Activated T-cell treated with anti-CD3 and anti-CD28 coated beads, Interleukin-2, amount 50 U/mL, for 24 hours (primary cell): Measurements from ENCODE around the gene ZMYM4.

Experiments used
- DNase-seq: peaks from one replicate; pipeline ENCODE4 v3.0.0-alpha.2; 2020
- H3K27ac Mint-ChIP-seq: 2 replicates; pipeline ENCODE4 v1.8.0; 2020; ENCODE audit warnings: mild to moderate bottlenecking, mixed read lengths
- H3K27me3 Mint-ChIP-seq: 2 replicates; pipeline ENCODE4 v1.8.0; 2020; ENCODE audit warnings: mixed read lengths
- H3K36me3 Mint-ChIP-seq: 2 replicates; pipeline ENCODE4 v1.8.0; 2020; ENCODE audit warnings: low read depth, mixed read lengths
- H3K4me1 Mint-ChIP-seq: 2 replicates; pipeline ENCODE4 v1.8.0; 2020; ENCODE audit warnings: low read depth, mixed read lengths
- H3K4me3 Mint-ChIP-seq: 2 replicates; pipeline ENCODE4 v1.8.0; 2020; ENCODE audit warnings: mild to moderate bottlenecking, moderate library complexity, mixed read lengths
- H3K9me3 Mint-ChIP-seq: 2 replicates; pipeline ENCODE4 v1.8.0; 2020; ENCODE audit warnings: mixed read lengths

ZMYM4 gene

GRCh38 chr1:35382107-35382506, 113.6 kb downstream of the ZMYM4 start:
- H3K36me3 Mint-ChIP-seq, result peaks cover 24% of the 10 kb centered on the region
- peaks cover 3% of the 10 kb centered on the region for H3K4me1 Mint-ChIP-seq
- no peak overlapping the region for H3K4me3 Mint-ChIP-seq
- H3K9me3 Mint-ChIP-seq, result no peaks in the 10 kb centered on the region
- H3K27ac Mint-ChIP-seq, result no peak overlapping the region
- no peak for DNase-seq
- no peaks in the 10 kb centered on the region for H3K27me3 Mint-ChIP-seq

- Mint-ChIP-seq H3K27ac (peak overlapping the region; percentile 24), H3K4me3 (no peak overlapping the region), H3K36me3 (peaks cover 50% of the 10 kb centered on the region), H3K4me1 (no peaks in the 10 kb centered on the region), H3K9me3 (no peaks in the 10 kb centered on the region), H3K27me3 (no peaks in the 10 kb centered on the region)
- no peak for DNase-seq
These were observed 117.8 kb downstream of the ZMYM4 start for GRCh38 chr1:35386290-35386689.

DNA sequence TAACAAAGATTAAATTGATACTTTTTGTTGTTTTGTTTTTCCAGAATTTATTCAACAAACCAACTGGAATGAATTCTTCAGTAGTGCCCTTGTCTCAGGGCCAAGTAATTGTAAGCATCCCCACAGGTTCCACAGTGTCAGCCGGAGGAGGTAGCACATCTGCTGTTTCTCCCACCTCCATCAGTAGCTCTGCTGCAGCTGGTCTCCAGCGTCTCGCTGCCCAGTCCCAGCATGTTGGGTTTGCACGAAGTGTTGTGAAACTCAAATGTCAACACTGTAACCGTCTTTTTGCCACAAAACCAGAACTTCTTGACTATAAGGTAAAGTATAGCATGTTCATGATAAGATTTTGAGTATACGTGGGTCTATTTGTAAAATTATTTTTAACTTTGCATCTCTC, 118.5 kb downstream of the ZMYM4 start:
- Mint-ChIP-seq H3K4me3 (no peak overlapping the region), H3K9me3 (no peaks in the 10 kb centered on the region), H3K36me3 (peaks cover 49% of the 10 kb centered on the region), H3K27me3 (no peaks in the 10 kb centered on the region), H3K4me1 (no peaks in the 10 kb centered on the region), H3K27ac (no peak overlapping the region)
- DNase-seq, result no peak

GRCh38 chr1:35390600-35391494, 122.3 kb downstream of the ZMYM4 start:
- DNase-seq, result no peak
- Mint-ChIP-seq H3K4me1 (no peaks in the 10 kb centered on the region), H3K4me3 (no peak overlapping the region), H3K9me3 (no peaks in the 10 kb centered on the region), H3K27ac (no peak overlapping the region), H3K36me3 (peaks cover 74% of the 10 kb centered on the region), H3K27me3 (no peaks in the 10 kb centered on the region)

- peaks cover 80% of the 10 kb centered on the region for H3K36me3 Mint-ChIP-seq
- H3K27ac Mint-ChIP-seq, result no peak overlapping the region
- peaks cover 11% of the 10 kb centered on the region for H3K4me1 Mint-ChIP-seq
- no peak for DNase-seq
- no peak overlapping the region for H3K4me3 Mint-ChIP-seq
- no peaks in the 10 kb centered on the region for H3K9me3 Mint-ChIP-seq
- H3K27me3 Mint-ChIP-seq, result no peaks in the 10 kb centered on the region
These were observed 125.9 kb downstream of the ZMYM4 start for GRCh38 chr1:35394386-35394785.

GRCh38 chr1:35398739-35399138, 130.2 kb downstream of the ZMYM4 start:
- DNase-seq, result no peak
- Mint-ChIP-seq H3K27ac (peak overlapping the region; percentile 74), H3K4me3 (no peak overlapping the region), H3K9me3 (no peaks in the 10 kb centered on the region), H3K4me1 (peaks cover 13% of the 10 kb centered on the region), H3K27me3 (no peaks in the 10 kb centered on the region), H3K36me3 (peaks cover 79% of the 10 kb centered on the region)

- H3K4me1 Mint-ChIP-seq, result peaks cover 13% of the 10 kb centered on the region
- no peaks in the 10 kb centered on the region for H3K27me3 Mint-ChIP-seq
- peak overlapping the region; percentile 18 for H3K27ac Mint-ChIP-seq
- DNase-seq, result no peak
- peaks cover 78% of the 10 kb centered on the region for H3K36me3 Mint-ChIP-seq
- no peaks in the 10 kb centered on the region for H3K9me3 Mint-ChIP-seq
- H3K4me3 Mint-ChIP-seq, result no peak overlapping the region
These were observed 132.5 kb downstream of the ZMYM4 start for GRCh38 chr1:35401049-35401448.

- Mint-ChIP-seq H3K9me3 (no peaks in the 10 kb centered on the region), H3K27ac (peak overlapping the region; percentile 10), H3K4me3 (no peak overlapping the region), H3K27me3 (no peaks in the 10 kb centered on the region), H3K4me1 (no peaks in the 10 kb centered on the region), H3K36me3 (peaks cover 75% of the 10 kb centered on the region)
- DNase-seq, result no peak
These were observed 137.6 kb downstream of the ZMYM4 start for GRCh38 chr1:35406103-35406502.

DNA sequence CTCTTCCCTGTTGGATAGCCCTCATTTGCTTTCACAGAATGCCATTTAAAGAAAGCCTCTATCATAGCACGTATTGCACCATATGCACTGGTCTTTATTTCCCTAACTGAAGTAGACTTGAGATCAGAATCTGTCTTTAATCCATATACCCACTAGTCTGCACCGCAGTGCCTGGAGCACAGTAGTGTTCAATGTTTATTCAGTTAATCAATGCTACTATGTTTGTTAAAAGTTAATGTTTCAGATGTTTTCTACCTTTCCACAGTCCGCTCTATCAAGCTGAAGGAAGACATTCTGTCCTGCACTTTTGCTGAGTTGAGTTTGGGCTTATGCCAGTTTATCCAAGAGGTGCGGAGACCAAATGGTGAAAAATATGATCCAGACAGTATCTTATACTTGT, 139.2 kb downstream of the ZMYM4 start:
- Mint-ChIP-seq H3K27ac (no peak overlapping the region), H3K9me3 (no peaks in the 10 kb centered on the region), H3K36me3 (peaks cover 71% of the 10 kb centered on the region), H3K4me1 (no peaks in the 10 kb centered on the region), H3K27me3 (no peaks in the 10 kb centered on the region), H3K4me3 (no peak overlapping the region)
- no peak for DNase-seq

DNA sequence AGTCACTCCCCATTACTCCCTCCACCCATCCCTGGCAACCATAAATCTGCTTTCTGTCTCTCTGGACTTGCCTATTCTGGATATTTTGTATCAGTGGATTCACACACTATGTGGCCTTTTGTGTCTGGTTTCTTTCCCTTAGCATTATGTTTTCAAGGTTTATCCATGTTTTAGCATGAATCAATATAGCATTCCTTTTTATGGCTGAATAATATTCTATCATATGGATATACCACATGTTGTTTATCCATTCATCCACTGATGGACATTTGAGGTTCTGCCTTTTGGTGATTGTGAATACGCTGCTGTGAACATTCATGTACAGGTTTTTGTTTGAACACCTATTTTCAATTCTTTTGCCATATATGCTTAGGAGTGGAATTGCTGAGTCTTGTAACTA, 140.4 kb downstream of the ZMYM4 start:
- H3K9me3 Mint-ChIP-seq, result no peaks in the 10 kb centered on the region
- no peaks in the 10 kb centered on the region for H3K4me1 Mint-ChIP-seq
- H3K4me3 Mint-ChIP-seq, result no peak overlapping the region
- no peaks in the 10 kb centered on the region for H3K27me3 Mint-ChIP-seq
- no peak overlapping the region for H3K27ac Mint-ChIP-seq
- DNase-seq, result no peak
- H3K36me3 Mint-ChIP-seq, result peaks cover 69% of the 10 kb centered on the region

- Mint-ChIP-seq H3K4me1 (peaks cover 8% of the 10 kb centered on the region), H3K27me3 (no peaks in the 10 kb centered on the region), H3K4me3 (no peak overlapping the region), H3K27ac (peak overlapping the region; percentile 11), H3K9me3 (peaks cover 2% of the 10 kb centered on the region), H3K36me3 (peaks cover 22% of the 10 kb centered on the region)
- DNase-seq, result no peak
These were observed 157.6 kb downstream of the ZMYM4 start for GRCh38 chr1:35426097-35426586.

- Mint-ChIP-seq H3K36me3 (peaks cover 26% of the 10 kb centered on the region), H3K27me3 (no peaks in the 10 kb centered on the region), H3K4me3 (no peak overlapping the region), H3K4me1 (peaks cover 17% of the 10 kb centered on the region), H3K9me3 (peaks cover 2% of the 10 kb centered on the region), H3K27ac (no peak overlapping the region)
- DNase-seq, result no peak
These were observed 159.9 kb downstream of the ZMYM4 start for GRCh38 chr1:35428360-35428759.

DNA sequence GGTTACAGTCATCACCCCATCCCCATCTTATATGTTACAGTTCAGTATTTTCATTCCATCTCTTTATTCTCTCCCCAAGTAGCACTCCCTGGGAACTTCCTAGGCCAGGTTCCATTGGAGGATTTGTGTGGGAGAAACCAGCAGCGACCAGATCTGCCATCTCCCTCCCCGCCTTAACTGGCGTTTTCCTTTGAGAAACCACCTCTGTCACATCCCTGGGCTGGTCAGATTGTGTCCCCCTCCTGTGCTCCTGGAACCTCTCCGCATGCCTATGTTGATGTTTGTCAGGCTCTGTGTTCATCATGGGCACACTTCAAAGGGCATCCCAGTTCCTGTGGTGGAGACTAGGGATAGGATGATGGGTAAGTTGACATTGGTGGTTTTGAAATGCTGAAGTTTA, 162.3 kb downstream of the ZMYM4 start:
- Mint-ChIP-seq H3K9me3 (peaks cover 2% of the 10 kb centered on the region), H3K36me3 (peaks cover 46% of the 10 kb centered on the region), H3K4me1 (peaks cover 17% of the 10 kb centered on the region), H3K27me3 (no peaks in the 10 kb centered on the region), H3K4me3 (no peak overlapping the region), H3K27ac (peak overlapping the region; percentile 19)
- DNase-seq, result no peak

- Mint-ChIP-seq H3K9me3 (peaks cover 2% of the 10 kb centered on the region), H3K4me3 (no peak overlapping the region), H3K27me3 (no peaks in the 10 kb centered on the region), H3K36me3 (peaks cover 50% of the 10 kb centered on the region), H3K27ac (peak overlapping the region; percentile 48), H3K4me1 (peaks cover 17% of the 10 kb centered on the region)
- no peak for DNase-seq
These were observed 162.7 kb downstream of the ZMYM4 start for GRCh38 chr1:35431173-35431599.

- Mint-ChIP-seq H3K9me3 (peaks cover 2% of the 10 kb centered on the region), H3K36me3 (peaks cover 59% of the 10 kb centered on the region), H3K27me3 (no peaks in the 10 kb centered on the region), H3K4me1 (peaks cover 17% of the 10 kb centered on the region), H3K4me3 (no peak overlapping the region), H3K27ac (no peak overlapping the region)
- DNase-seq, result no peak
These were observed 163.7 kb downstream of the ZMYM4 start for GRCh38 chr1:35432231-35432630.
